Stimulated activated memory B cell treated with anti-CD40 and anti-IgM and Interleukin-4, amounts not matched to agents 10 μg/mL and 1 μg/mL and 100 μg/mL, for 72 hours (primary cell): ENCODE results near the gene MAGEA9B.
"Not testable (repeated sequence)": the region's sequence is repeated elsewhere in the genome, so short reads cannot be mapped to it uniquely, and the experiment has no call there.

Experiments used
- ATAC-seq: fragments of 150-1000 bp; cut with Tn5 transposase; 2 replicates; pipeline ENCODE4 v1.10.0; 2021
- H3K27ac Mint-ChIP-seq: one replicate; pipeline ENCODE4 v1.8.0; 2022; ENCODE audit warnings: mild to moderate bottlenecking, mixed read lengths
- H3K27me3 Mint-ChIP-seq: one replicate; pipeline ENCODE4 v1.8.0; 2022; ENCODE audit warnings: mixed read lengths
- H3K36me3 Mint-ChIP-seq: one replicate; pipeline ENCODE4 v1.8.0; 2022; ENCODE audit warnings: mixed read lengths
- H3K4me1 Mint-ChIP-seq: one replicate; pipeline ENCODE4 v1.8.0; 2022; ENCODE audit warnings: mixed read lengths
- H3K4me3 Mint-ChIP-seq: one replicate; pipeline ENCODE4 v1.8.0; 2022; ENCODE audit warnings: mild to moderate bottlenecking, moderate library complexity, mixed read lengths
- H3K9me3 Mint-ChIP-seq: one replicate; pipeline ENCODE4 v1.8.0; 2022; ENCODE audit warnings: mixed read lengths

Gene MAGEA9B

GRCh38 chrX:149587359-149587758 is at the start of gene MAGEA9B:
MAGEA9B (minus strand) TSS chrX:149587459; CDS start chrX:149583179, 4,280 bp downstream.
- H3K9me3 Mint-ChIP-seq, H3K4me1 Mint-ChIP-seq, H3K27me3 Mint-ChIP-seq, ATAC-seq, H3K36me3 Mint-ChIP-seq, H3K27ac Mint-ChIP-seq, H3K4me3 Mint-ChIP-seq: not testable (repeated sequence)

GRCh38 chrX:149633511-149633910 is 46.3 kb upstream of the MAGEA9B start:
- Mint-ChIP-seq H3K27me3 (no peaks in the 10 kb centered on the region), H3K4me3 (no peak overlapping the region), H3K9me3 (no peaks in the 10 kb centered on the region), H3K4me1 (peaks cover 26% of the 10 kb centered on the region), H3K36me3 (no peaks in the 10 kb centered on the region), H3K27ac (no peak overlapping the region)
- no peak for ATAC-seq

- peaks cover 41% of the 10 kb centered on the region for H3K4me1 Mint-ChIP-seq
- ATAC-seq = peak; percentile 92
- no peaks in the 10 kb centered on the region for H3K9me3 Mint-ChIP-seq
Observed at GRCh38 chrX:149631234-149632165, 44.2 kb upstream of the MAGEA9B start, which contains the start of gene TMEM185A. TMEM185A (minus strand) TSS chrX:149631792; CDS start chrX:149631580, 212 bp downstream.

GRCh38 chrX:149630681-149631233 is 43.5 kb upstream of the MAGEA9B start:
- peaks cover 6% of the 10 kb centered on the region for H3K36me3 Mint-ChIP-seq
- H3K9me3 Mint-ChIP-seq = no peaks in the 10 kb centered on the region
- ATAC-seq = no peak
- peaks cover 44% of the 10 kb centered on the region for H3K4me1 Mint-ChIP-seq
- peak overlapping the region; percentile 95 for H3K4me3 Mint-ChIP-seq
- H3K27ac Mint-ChIP-seq = peak overlapping the region; percentile 86
- H3K27me3 Mint-ChIP-seq = no peaks in the 10 kb centered on the region

More at GRCh38 chrX:149631234-149632165, 44.2 kb upstream of the MAGEA9B start, which contains the start of gene TMEM185A:
- H3K27ac Mint-ChIP-seq = peak within 1 kb of the TSS; percentile 86
- H3K4me3 Mint-ChIP-seq = peak within 1 kb of the TSS; percentile 95
- H3K36me3 Mint-ChIP-seq = peaks cover 6% of the 10 kb centered on the region
- no peaks in the 10 kb centered on the region for H3K27me3 Mint-ChIP-seq

- H3K4me1 Mint-ChIP-seq = peaks cover 50% of the 10 kb centered on the region
- no peak for ATAC-seq
- no peaks in the 10 kb centered on the region for H3K9me3 Mint-ChIP-seq
- no peaks in the 10 kb centered on the region for H3K27me3 Mint-ChIP-seq
- peak overlapping the region; percentile 95 for H3K4me3 Mint-ChIP-seq
- peaks cover 6% of the 10 kb centered on the region for H3K36me3 Mint-ChIP-seq
- no peak overlapping the region for H3K27ac Mint-ChIP-seq
Observed at GRCh38 chrX:149629730-149630387, 42.6 kb upstream of the MAGEA9B start.

GRCh38 chrX:149628768-149629167 is 41.5 kb upstream of the MAGEA9B start:
- Mint-ChIP-seq H3K4me3 (no peak overlapping the region), H3K9me3 (no peaks in the 10 kb centered on the region), H3K36me3 (peaks cover 6% of the 10 kb centered on the region), H3K27ac (no peak overlapping the region), H3K27me3 (no peaks in the 10 kb centered on the region), H3K4me1 (peaks cover 52% of the 10 kb centered on the region)
- no peak for ATAC-seq

- peaks cover 53% of the 10 kb centered on the region for H3K4me1 Mint-ChIP-seq
Observed at GRCh38 chrX:149628280-149628679, 41.0 kb upstream of the MAGEA9B start.

GRCh38 chrX:149626829-149627228 is 39.6 kb upstream of the MAGEA9B start:
- not testable (repeated sequence) for H3K9me3 Mint-ChIP-seq, H3K27me3 Mint-ChIP-seq, H3K4me3 Mint-ChIP-seq, ATAC-seq, H3K36me3 Mint-ChIP-seq, H3K27ac Mint-ChIP-seq
- peaks cover 52% of the 10 kb centered on the region for H3K4me1 Mint-ChIP-seq

More at GRCh38 chrX:149628280-149628679, 41.0 kb upstream of the MAGEA9B start:
- no peak overlapping the region for H3K27ac Mint-ChIP-seq
- no peaks in the 10 kb centered on the region for H3K9me3 Mint-ChIP-seq
- H3K36me3 Mint-ChIP-seq = peaks cover 6% of the 10 kb centered on the region
- H3K4me3 Mint-ChIP-seq = no peak overlapping the region
- no peak for ATAC-seq
- no peaks in the 10 kb centered on the region for H3K27me3 Mint-ChIP-seq

GRCh38 chrX:149619662-149620061 is 32.4 kb upstream of the MAGEA9B start:
- H3K27me3 Mint-ChIP-seq, H3K27ac Mint-ChIP-seq, ATAC-seq, H3K4me1 Mint-ChIP-seq, H3K4me3 Mint-ChIP-seq, H3K36me3 Mint-ChIP-seq, H3K9me3 Mint-ChIP-seq: not testable (repeated sequence)

GRCh38 chrX:149618871-149619270 is 31.6 kb upstream of the MAGEA9B start:
- no peak for ATAC-seq
- Mint-ChIP-seq H3K27me3 (no peaks in the 10 kb centered on the region), H3K4me1 (peaks cover 12% of the 10 kb centered on the region), H3K9me3 (no peaks in the 10 kb centered on the region), H3K4me3 (no peak overlapping the region), H3K27ac (no peak overlapping the region), H3K36me3 (no peaks in the 10 kb centered on the region)

- Mint-ChIP-seq H3K27me3 (no peaks in the 10 kb centered on the region), H3K27ac (peak overlapping the region; percentile 39), H3K4me1 (peaks cover 14% of the 10 kb centered on the region), H3K9me3 (no peaks in the 10 kb centered on the region), H3K36me3 (peaks cover 20% of the 10 kb centered on the region), H3K4me3 (no peak overlapping the region)
- ATAC-seq = no peak
Observed at GRCh38 chrX:149611623-149612175, 24.4 kb upstream of the MAGEA9B start.

- Mint-ChIP-seq H3K4me3 (no peak overlapping the region), H3K27ac (no peak overlapping the region), H3K4me1 (peaks cover 14% of the 10 kb centered on the region), H3K27me3 (no peaks in the 10 kb centered on the region), H3K36me3 (peaks cover 30% of the 10 kb centered on the region), H3K9me3 (no peaks in the 10 kb centered on the region)
- ATAC-seq = no peak
Observed at GRCh38 chrX:149610511-149610910, 23.3 kb upstream of the MAGEA9B start.

GRCh38 chrX:149607699-149608098 is 20.4 kb upstream of the MAGEA9B start:
- H3K27me3 Mint-ChIP-seq = no peaks in the 10 kb centered on the region
- H3K36me3 Mint-ChIP-seq = peaks cover 50% of the 10 kb centered on the region
- no peak overlapping the region for H3K27ac Mint-ChIP-seq
- H3K4me3 Mint-ChIP-seq = no peak overlapping the region
- peaks cover 8% of the 10 kb centered on the region for H3K4me1 Mint-ChIP-seq
- H3K9me3 Mint-ChIP-seq = no peaks in the 10 kb centered on the region
- no peak for ATAC-seq

- H3K4me3 Mint-ChIP-seq, H3K27me3 Mint-ChIP-seq, H3K9me3 Mint-ChIP-seq, H3K4me1 Mint-ChIP-seq, ATAC-seq: not testable (repeated sequence)
- Mint-ChIP-seq H3K36me3 (peaks cover 44% of the 10 kb centered on the region), H3K27ac (peak overlapping the region; percentile 44)
Observed at GRCh38 chrX:149605248-149605885, 18.1 kb upstream of the MAGEA9B start.

- H3K27me3 Mint-ChIP-seq = not testable (repeated sequence)
Observed at GRCh38 chrX:149598603-149599002, 11.3 kb upstream of the MAGEA9B start.

More at GRCh38 chrX:149598603-149599002, 11.3 kb upstream of the MAGEA9B start:
- peaks cover 12% of the 10 kb centered on the region for H3K36me3 Mint-ChIP-seq
- not testable (repeated sequence) for H3K27ac Mint-ChIP-seq, H3K4me3 Mint-ChIP-seq, H3K9me3 Mint-ChIP-seq, ATAC-seq, H3K4me1 Mint-ChIP-seq
